OCI-LY7 (cell line): ENCODE data around the gene SLC15A2.

Experiments
- EZH2phosphoT487 ChIP-seq: fragments of 200-600 bp; sonication (generic); IDR thresholded peaks from 2 replicates; pipeline ENCODE4 v1.6.1; 2018; ENCODE audit warnings: low read depth, borderline replicate concordance, mild to moderate bottlenecking, mixed run types, antibody characterized with exemption, low read length, moderate library complexity, mixed read lengths
- TF ChIP-seq, protein P1 (sequence below): fragments of 200-600 bp; sonication (generic); conservative IDR thresholded peaks from 2 replicates; pipeline ENCODE4 v1.5.1; 2014; ENCODE audit warnings: mild to moderate bottlenecking, antibody characterized with exemption, low read length, moderate library complexity, mixed read lengths

GRCh38 chr3:121970047-121970446 lies 75.8 kb downstream of the SLC15A2 start:
- TF ChIP-seq, protein P1, sequence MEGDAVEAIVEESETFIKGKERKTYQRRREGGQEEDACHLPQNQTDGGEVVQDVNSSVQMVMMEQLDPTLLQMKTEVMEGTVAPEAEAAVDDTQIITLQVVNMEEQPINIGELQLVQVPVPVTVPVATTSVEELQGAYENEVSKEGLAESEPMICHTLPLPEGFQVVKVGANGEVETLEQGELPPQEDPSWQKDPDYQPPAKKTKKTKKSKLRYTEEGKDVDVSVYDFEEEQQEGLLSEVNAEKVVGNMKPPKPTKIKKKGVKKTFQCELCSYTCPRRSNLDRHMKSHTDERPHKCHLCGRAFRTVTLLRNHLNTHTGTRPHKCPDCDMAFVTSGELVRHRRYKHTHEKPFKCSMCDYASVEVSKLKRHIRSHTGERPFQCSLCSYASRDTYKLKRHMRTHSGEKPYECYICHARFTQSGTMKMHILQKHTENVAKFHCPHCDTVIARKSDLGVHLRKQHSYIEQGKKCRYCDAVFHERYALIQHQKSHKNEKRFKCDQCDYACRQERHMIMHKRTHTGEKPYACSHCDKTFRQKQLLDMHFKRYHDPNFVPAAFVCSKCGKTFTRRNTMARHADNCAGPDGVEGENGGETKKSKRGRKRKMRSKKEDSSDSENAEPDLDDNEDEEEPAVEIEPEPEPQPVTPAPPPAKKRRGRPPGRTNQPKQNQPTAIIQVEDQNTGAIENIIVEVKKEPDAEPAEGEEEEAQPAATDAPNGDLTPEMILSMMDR, result no peak
- no peak for TF ChIP-seq EZH2phosphoT487
